Neural progenitor cell (in vitro differentiated cells): ENCODE measurements around the gene GABRG2.

Experiments used
- CTCF ChIP-seq: fragments of 200-600 bp; sonication (generic); IDR thresholded peaks from 2 replicates; pipeline ENCODE4 v1.5.1; 2017; ENCODE audit warnings: antibody characterized with exemption, mild to moderate bottlenecking
- EZH2 ChIP-seq: fragments of 200-600 bp; sonication (generic); IDR thresholded peaks from 2 replicates; pipeline ENCODE4 v1.6.1; 2017; ENCODE audit warnings: antibody characterized with exemption, mild to moderate bottlenecking, moderate library complexity

- no peak for TF ChIP-seq CTCF
- no peak for TF ChIP-seq EZH2
Measured at GRCh38 chr5:162132348-162132747, 64.8 kb downstream of the GABRG2 start.
